ENCODE data around the gene TDP1.
A peak's percentile ranks its signal among the peaks of the same experiment; 100 is the strongest.

TDP1 gene

GRCh38 chr14:90056826-90057225 lies 101.1 kb downstream of the TDP1 start:
- H3K36me3 ChIP-seq (ENCODE audit: control insufficient read depth in 1 of 2, insufficient read depth in 2 of 2, low read length in 2 of 2) = no peaks in the 10 kb centered on the region
- peaks cover 0 to 18% of the 10 kb centered on the region in 2 donors for H3K4me1 ChIP-seq (ENCODE audit: control insufficient read depth in 1 of 2, insufficient read depth in 2 of 2, low read length in 2 of 2)
- H3K27ac ChIP-seq (ENCODE audit: low read length) = no peak overlapping the region
- H3K27me3 ChIP-seq (ENCODE audit: low read depth, low read length) = peaks cover 18% of the 10 kb centered on the region
- no peaks in the 10 kb centered on the region for H3K9me3 ChIP-seq (ENCODE audit: control insufficient read depth in 1 of 2, low read length in 2 of 2)
- H3K4me3 ChIP-seq (ENCODE audit: low read depth in 1 of 2, low read length in 2 of 2) = no peak overlapping the region

- Histone ChIP-seq H3K27ac (ENCODE audit: low read length) (no peak overlapping the region), H3K9me3 (ENCODE audit: control insufficient read depth in 1 of 2, low read length in 2 of 2) (no peaks in the 10 kb centered on the region), H3K4me1 (ENCODE audit: control insufficient read depth in 1 of 2, insufficient read depth in 2 of 2, low read length in 2 of 2) (peaks cover 0 to 28% of the 10 kb centered on the region in 2 donors), H3K36me3 (ENCODE audit: control insufficient read depth in 1 of 2, insufficient read depth in 2 of 2, low read length in 2 of 2) (no peaks in the 10 kb centered on the region), H3K4me3 (ENCODE audit: low read depth in 1 of 2, low read length in 2 of 2) (no peak overlapping the region), H3K27me3 (ENCODE audit: low read depth, low read length) (peaks cover 28% of the 10 kb centered on the region)
These were observed 103.2 kb downstream of the TDP1 start for GRCh38 chr14:90058876-90059458.

GRCh38 chr14:90060312-90060964 lies 104.7 kb downstream of the TDP1 start:
- H3K27me3 ChIP-seq (ENCODE audit: low read depth, low read length) = peaks cover 28% of the 10 kb centered on the region
- peaks cover 0 to 28% of the 10 kb centered on the region in 2 donors for H3K4me1 ChIP-seq (ENCODE audit: control insufficient read depth in 1 of 2, insufficient read depth in 2 of 2, low read length in 2 of 2)
- H3K9me3 ChIP-seq (ENCODE audit: control insufficient read depth in 1 of 2, low read length in 2 of 2) = no peaks in the 10 kb centered on the region
- H3K4me3 ChIP-seq (ENCODE audit: low read depth in 1 of 2, low read length in 2 of 2) = peak overlapping the region; percentile 38 to 77
- no peak overlapping the region for H3K27ac ChIP-seq (ENCODE audit: low read length)
- H3K36me3 ChIP-seq (ENCODE audit: control insufficient read depth in 1 of 2, insufficient read depth in 2 of 2, low read length in 2 of 2) = no peaks in the 10 kb centered on the region

GRCh38 chr14:90060965-90061684 lies 105.4 kb downstream of the TDP1 start:
- Histone ChIP-seq H3K27ac (ENCODE audit: low read length) (no peak overlapping the region), H3K9me3 (ENCODE audit: control insufficient read depth in 1 of 2, low read length in 2 of 2) (no peaks in the 10 kb centered on the region), H3K36me3 (ENCODE audit: control insufficient read depth in 1 of 2, insufficient read depth in 2 of 2, low read length in 2 of 2) (no peaks in the 10 kb centered on the region), H3K4me3 (ENCODE audit: low read depth in 1 of 2, low read length in 2 of 2) (peak overlapping the region in 1 of 2 donors; percentile 77), H3K4me1 (ENCODE audit: control insufficient read depth in 1 of 2, insufficient read depth in 2 of 2, low read length in 2 of 2) (peaks cover 0 to 28% of the 10 kb centered on the region in 2 donors), H3K27me3 (ENCODE audit: low read depth, low read length) (peaks cover 28% of the 10 kb centered on the region)

- H3K4me1 ChIP-seq (ENCODE audit: control insufficient read depth in 1 of 2, insufficient read depth in 2 of 2, low read length in 2 of 2) = peaks cover 0 to 28% of the 10 kb centered on the region in 2 donors
- no peak within 1 kb of the TSS for H3K27ac ChIP-seq (ENCODE audit: low read length)
- H3K4me3 ChIP-seq (ENCODE audit: low read depth in 1 of 2, low read length in 2 of 2) = peak within 1 kb of the TSS; percentile 17 to 77
- H3K36me3 ChIP-seq (ENCODE audit: control insufficient read depth in 1 of 2, insufficient read depth in 2 of 2, low read length in 2 of 2) = no peaks in the 10 kb centered on the region
- H3K27me3 ChIP-seq (ENCODE audit: low read depth, low read length) = peaks cover 28% of the 10 kb centered on the region
- no peaks in the 10 kb centered on the region for H3K9me3 ChIP-seq (ENCODE audit: control insufficient read depth in 1 of 2, low read length in 2 of 2)
These were observed 106.0 kb downstream of the TDP1 start, which contains the start of gene KCNK13 for GRCh38 chr14:90061685-90062126. KCNK13 (plus strand) TSS chr14:90061994; CDS start chr14:90062206, 212 bp downstream.

GRCh38 chr14:90062127-90062794 lies 106.5 kb downstream of the TDP1 start:
- no peaks in the 10 kb centered on the region for H3K36me3 ChIP-seq (ENCODE audit: control insufficient read depth in 1 of 2, insufficient read depth in 2 of 2, low read length in 2 of 2)
- peaks cover 28% of the 10 kb centered on the region for H3K27me3 ChIP-seq (ENCODE audit: low read depth, low read length)
- no peak overlapping the region for H3K27ac ChIP-seq (ENCODE audit: low read length)
- H3K4me1 ChIP-seq (ENCODE audit: control insufficient read depth in 1 of 2, insufficient read depth in 2 of 2, low read length in 2 of 2) = peaks cover 0 to 28% of the 10 kb centered on the region in 2 donors
- H3K9me3 ChIP-seq (ENCODE audit: control insufficient read depth in 1 of 2, low read length in 2 of 2) = no peaks in the 10 kb centered on the region
- peak overlapping the region; percentile 17 to 68 for H3K4me3 ChIP-seq (ENCODE audit: low read depth in 1 of 2, low read length in 2 of 2)

GRCh38 chr14:90062822-90063539 lies 107.3 kb downstream of the TDP1 start:
- peaks cover 0 to 28% of the 10 kb centered on the region in 2 donors for H3K4me1 ChIP-seq (ENCODE audit: control insufficient read depth in 1 of 2, insufficient read depth in 2 of 2, low read length in 2 of 2)
- H3K36me3 ChIP-seq (ENCODE audit: control insufficient read depth in 1 of 2, insufficient read depth in 2 of 2, low read length in 2 of 2) = no peaks in the 10 kb centered on the region
- peak overlapping the region; percentile 17 to 68 for H3K4me3 ChIP-seq (ENCODE audit: low read depth in 1 of 2, low read length in 2 of 2)
- H3K27ac ChIP-seq (ENCODE audit: low read length) = no peak overlapping the region
- H3K9me3 ChIP-seq (ENCODE audit: control insufficient read depth in 1 of 2, low read length in 2 of 2) = no peaks in the 10 kb centered on the region
- H3K27me3 ChIP-seq (ENCODE audit: low read depth, low read length) = peaks cover 28% of the 10 kb centered on the region

- Histone ChIP-seq H3K36me3 (ENCODE audit: control insufficient read depth in 1 of 2, insufficient read depth in 2 of 2, low read length in 2 of 2) (no peaks in the 10 kb centered on the region), H3K4me1 (ENCODE audit: control insufficient read depth in 1 of 2, insufficient read depth in 2 of 2, low read length in 2 of 2) (no peaks in the 10 kb centered on the region), H3K27ac (ENCODE audit: low read length) (no peak overlapping the region), H3K27me3 (ENCODE audit: low read depth, low read length) (no peaks in the 10 kb centered on the region), H3K9me3 (ENCODE audit: control insufficient read depth in 1 of 2, low read length in 2 of 2) (no peaks in the 10 kb centered on the region), H3K4me3 (ENCODE audit: low read depth in 1 of 2, low read length in 2 of 2) (no peak overlapping the region)
These were observed 116.6 kb downstream of the TDP1 start for GRCh38 chr14:90072350-90072749.

GRCh38 chr14:90079576-90079975 lies 123.8 kb downstream of the TDP1 start:
- no peaks in the 10 kb centered on the region for H3K27me3 ChIP-seq (ENCODE audit: low read depth, low read length)

GRCh38 chr14:90087433-90087832 lies 131.7 kb downstream of the TDP1 start:
- no peak overlapping the region for H3K27ac ChIP-seq (ENCODE audit: low read length)
- no peaks in the 10 kb centered on the region for H3K36me3 ChIP-seq (ENCODE audit: control insufficient read depth in 1 of 2, insufficient read depth in 2 of 2, low read length in 2 of 2)
- no peaks in the 10 kb centered on the region for H3K9me3 ChIP-seq (ENCODE audit: control insufficient read depth in 1 of 2, low read length in 2 of 2)
- H3K4me3 ChIP-seq (ENCODE audit: low read depth in 1 of 2, low read length in 2 of 2) = no peak overlapping the region
- H3K27me3 ChIP-seq (ENCODE audit: low read depth, low read length) = no peaks in the 10 kb centered on the region
- peaks cover 0 to 8% of the 10 kb centered on the region in 2 donors for H3K4me1 ChIP-seq (ENCODE audit: control insufficient read depth in 1 of 2, insufficient read depth in 2 of 2, low read length in 2 of 2)

More at GRCh38 chr14:90079576-90079975, 123.8 kb downstream of the TDP1 start:
- no peaks in the 10 kb centered on the region for H3K4me1 ChIP-seq (ENCODE audit: control insufficient read depth in 1 of 2, insufficient read depth in 2 of 2, low read length in 2 of 2)
- H3K27ac ChIP-seq (ENCODE audit: low read length) = no peak overlapping the region
- H3K4me3 ChIP-seq (ENCODE audit: low read depth in 1 of 2, low read length in 2 of 2) = no peak overlapping the region
- no peaks in the 10 kb centered on the region for H3K36me3 ChIP-seq (ENCODE audit: control insufficient read depth in 1 of 2, insufficient read depth in 2 of 2, low read length in 2 of 2)
- H3K9me3 ChIP-seq (ENCODE audit: control insufficient read depth in 1 of 2, low read length in 2 of 2) = peaks cover 0 to 2% of the 10 kb centered on the region in 2 donors

Data from muscle layer of duodenum (tissue), 2 donors.